HPDE6-E6E7 (cell line): ENCODE results near the gene OCRL.
A peak's percentile ranks its signal among the peaks of the same experiment; 100 is the strongest.

Experiments
- DNase-seq: peaks from one replicate; pipeline ENCODE4 v3.0.0; 2011; ENCODE audit warnings: missing footprints; ENCODE audit errors: extremely low spot score

OCRL gene

GRCh38 chrX:129585167-129585566, 45.1 kb downstream of the OCRL start:
- DNase-seq, result no peak

- no peak for DNase-seq
These were observed 45.6 kb downstream of the OCRL start for GRCh38 chrX:129585691-129586090.

DNA sequence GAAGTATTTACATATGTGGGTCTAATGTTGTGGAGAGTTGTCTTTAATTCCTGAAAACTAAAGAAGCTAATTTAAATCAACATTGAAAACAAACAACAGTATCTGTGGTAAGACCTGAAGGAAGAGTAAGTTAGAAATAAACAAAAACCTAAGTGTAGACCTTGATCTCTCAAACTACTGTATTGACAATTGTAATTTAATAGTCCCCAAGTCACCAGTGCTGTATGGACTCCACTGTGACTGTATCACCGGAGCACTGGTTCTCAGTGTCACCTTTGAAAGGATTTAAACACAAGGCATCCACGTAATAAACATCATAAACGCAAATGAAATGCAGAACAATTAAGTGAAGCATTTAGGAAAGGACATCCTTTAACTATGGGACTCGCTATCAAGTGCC, 46.4 kb downstream of the OCRL start:
- no peak for DNase-seq

- DNase-seq, result no peak
These were observed 50.5 kb downstream of the OCRL start for GRCh38 chrX:129590596-129590995.

GRCh38 chrX:129593137-129593536, 53.1 kb downstream of the OCRL start:
- DNase-seq, result no peak

DNA sequence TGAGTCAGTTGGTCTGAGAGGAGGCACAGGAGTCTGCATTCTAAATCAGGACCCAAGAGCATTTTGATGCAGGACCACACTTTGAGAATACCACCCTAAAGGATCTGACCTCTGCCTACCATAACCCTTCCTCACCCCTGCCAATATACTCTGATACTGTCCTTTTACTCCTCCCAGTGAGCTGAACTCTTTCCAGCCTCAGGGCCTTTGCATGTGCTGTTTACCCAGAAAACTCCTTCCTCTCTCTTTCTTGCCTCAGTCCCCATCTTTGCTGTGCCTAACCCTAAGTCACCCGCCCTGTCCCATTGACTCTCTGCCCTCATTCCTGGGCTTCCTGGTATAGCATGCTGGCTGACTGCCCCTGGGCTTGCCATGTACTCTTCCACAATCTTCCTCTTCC, 54.7 kb downstream of the OCRL start:
- DNase-seq, result no peak

DNA sequence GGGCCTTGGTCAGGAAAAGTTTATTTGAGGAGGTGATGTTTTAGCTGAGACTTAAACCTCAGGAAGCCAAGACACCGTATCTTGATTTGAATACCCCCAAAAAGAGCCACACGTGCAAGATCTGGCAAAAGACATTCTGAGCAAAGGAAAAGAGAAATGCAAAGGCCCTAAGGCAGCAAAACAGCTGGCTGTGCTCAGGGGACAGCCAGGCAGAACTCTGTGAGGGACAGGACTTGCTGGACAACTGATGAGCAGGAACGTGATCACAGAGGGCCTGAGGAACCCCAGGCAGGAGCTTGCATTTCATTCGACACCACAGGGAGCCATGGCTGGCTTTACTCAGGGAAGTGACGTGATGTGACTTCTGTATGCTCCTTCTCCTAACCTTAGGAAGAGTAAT, 56.0 kb downstream of the OCRL start:
- DNase-seq, result no peak

DNA sequence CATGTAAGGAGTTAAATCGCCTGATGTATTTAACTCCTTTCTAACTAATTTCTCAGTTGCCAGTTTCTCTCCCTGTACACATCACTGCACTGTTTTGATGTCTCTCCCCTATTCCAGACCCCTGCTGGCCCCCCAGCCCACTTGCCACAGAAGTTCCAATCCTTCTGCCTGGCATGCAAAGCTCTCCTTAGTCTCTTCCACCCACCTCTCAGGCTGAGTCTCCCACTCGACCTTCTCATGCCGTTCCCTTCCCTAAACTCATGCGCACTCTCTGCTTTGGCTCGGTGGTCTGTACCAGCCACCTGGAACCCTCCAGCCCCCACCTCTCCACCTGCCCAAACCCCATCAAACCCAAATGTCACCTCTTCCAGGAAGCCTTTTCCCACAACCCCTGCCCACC, 57.8 kb downstream of the OCRL start:
- DNase-seq, result no peak

- DNase-seq, result peak; percentile 31
These were observed 59.4 kb downstream of the OCRL start for GRCh38 chrX:129599499-129599898.

DNA sequence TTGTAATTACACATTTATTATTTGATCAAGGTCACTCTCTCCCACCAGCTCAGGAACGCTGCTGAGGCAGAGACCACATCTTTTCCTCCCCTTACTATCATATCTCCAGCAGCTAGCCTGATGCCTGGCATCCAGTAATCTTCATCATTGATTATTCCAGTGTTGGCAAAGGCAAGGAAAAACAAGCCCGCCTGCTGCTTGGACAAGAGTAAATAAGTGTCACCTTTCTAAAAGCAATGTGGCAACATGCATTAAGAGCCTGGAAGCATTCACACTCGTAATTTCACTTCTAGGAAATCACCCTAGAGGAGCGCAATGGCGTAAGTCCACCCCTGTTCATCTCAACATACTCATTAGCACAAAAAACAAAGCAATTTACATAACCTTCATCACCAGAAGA, 59.9 kb downstream of the OCRL start:
- DNase-seq, result no peak

- DNase-seq, result no peak
These were observed 60.9 kb downstream of the OCRL start for GRCh38 chrX:129600981-129601424.

- DNase-seq, result peak; percentile 31
These were observed 66.9 kb downstream of the OCRL start for GRCh38 chrX:129606918-129607317.

GRCh38 chrX:129608496-129608895, 68.4 kb downstream of the OCRL start:
- DNase-seq, result no peak

- no peak for DNase-seq
These were observed 69.3 kb downstream of the OCRL start for GRCh38 chrX:129609395-129609794.

- DNase-seq, result no peak
These were observed 72.3 kb downstream of the OCRL start for GRCh38 chrX:129612396-129612795.

DNA sequence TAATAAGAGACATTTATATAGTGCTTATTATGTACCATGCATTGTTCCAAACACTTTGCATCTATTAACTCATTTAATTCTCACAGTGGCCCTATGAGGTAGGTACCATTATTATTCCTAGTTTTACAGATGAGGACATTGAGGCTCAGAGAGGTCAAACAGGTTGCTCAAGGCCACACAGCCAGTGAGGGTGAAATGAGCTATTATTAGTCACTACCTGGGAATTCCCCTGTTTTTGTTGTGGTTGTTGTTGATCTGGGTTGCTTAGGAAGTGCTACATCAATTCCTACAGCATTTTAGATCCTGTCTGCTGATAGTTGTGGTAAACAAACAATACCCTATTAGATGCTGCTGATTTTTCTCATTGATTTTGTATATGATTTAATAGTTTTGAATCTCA, 73.5 kb downstream of the OCRL start:
- DNase-seq, result no peak

DNA sequence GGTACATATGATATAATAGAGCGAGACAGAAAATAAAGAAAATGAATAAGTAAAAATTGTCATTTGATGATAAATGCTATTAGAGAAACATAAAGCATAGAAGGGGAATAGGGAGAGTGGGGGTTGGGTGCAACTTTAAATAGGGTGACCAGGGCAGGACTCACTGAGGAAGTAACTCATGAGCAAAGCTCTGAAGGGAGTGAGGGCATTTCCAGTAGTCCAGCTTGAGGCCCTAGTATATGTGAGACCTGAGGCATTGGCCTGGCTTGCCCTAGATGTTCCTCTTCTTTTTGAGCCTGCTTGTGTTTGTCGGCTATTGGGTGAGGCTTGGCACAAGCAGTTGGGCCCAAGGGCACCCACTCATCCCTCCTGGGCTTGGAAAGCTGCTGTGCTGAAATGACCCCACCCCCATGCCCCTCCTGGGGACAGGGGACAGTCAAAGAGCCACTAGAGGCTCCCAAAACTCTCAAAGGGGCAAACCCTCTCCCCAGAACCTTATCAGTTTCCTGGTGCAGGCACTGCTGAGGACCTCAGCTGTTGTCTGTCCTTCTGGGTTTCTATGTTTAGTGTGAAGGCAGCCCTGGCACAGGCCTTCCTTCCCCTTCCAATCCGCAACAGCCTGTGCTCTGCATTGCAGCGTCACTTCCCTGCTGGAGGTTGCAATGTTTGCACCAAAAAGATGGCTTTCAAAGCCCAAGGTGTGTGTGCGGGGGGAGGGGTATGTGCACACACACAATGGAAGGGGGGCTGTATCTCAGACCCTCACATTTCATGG, 74.6 kb downstream of the OCRL start:
- DNase-seq, result no peak

- no peak for DNase-seq
These were observed 77.4 kb downstream of the OCRL start for GRCh38 chrX:129617420-129617819.

GRCh38 chrX:129618997-129619396, 78.9 kb downstream of the OCRL start:
- no peak for DNase-seq

DNA sequence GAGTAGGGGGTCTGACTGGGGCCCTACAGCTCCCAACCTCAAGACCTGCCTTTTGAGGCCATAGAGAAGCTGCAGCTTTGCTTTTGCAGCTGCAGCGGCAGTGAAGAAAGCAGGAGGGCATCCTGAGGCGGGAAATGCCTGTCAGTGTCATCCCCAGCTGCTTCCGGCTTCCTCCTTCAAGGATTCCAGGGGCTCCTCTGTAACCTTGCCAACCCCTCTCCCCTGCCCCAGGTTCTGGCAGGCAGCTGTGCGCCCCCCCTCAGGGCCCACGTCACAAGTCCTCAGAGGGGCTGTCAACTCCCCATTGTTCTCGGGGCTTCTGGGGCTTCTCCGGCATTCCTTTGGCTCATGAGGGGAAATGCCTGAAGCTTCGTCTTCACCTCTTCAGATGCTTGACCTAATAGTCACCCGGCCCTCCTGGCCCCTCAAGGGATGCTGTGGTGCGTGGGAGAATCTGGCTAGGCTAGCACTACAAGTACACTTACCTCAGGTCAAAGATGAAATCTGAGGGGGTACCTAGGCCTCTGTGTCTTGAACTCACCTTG, 82.8 kb downstream of the OCRL start:
- DNase-seq, result peak; percentile 44

- no peak for DNase-seq
These were observed 86.0 kb downstream of the OCRL start for GRCh38 chrX:129626026-129626425.

GRCh38 chrX:129629837-129630236, 89.8 kb downstream of the OCRL start:
- no peak for DNase-seq

DNA sequence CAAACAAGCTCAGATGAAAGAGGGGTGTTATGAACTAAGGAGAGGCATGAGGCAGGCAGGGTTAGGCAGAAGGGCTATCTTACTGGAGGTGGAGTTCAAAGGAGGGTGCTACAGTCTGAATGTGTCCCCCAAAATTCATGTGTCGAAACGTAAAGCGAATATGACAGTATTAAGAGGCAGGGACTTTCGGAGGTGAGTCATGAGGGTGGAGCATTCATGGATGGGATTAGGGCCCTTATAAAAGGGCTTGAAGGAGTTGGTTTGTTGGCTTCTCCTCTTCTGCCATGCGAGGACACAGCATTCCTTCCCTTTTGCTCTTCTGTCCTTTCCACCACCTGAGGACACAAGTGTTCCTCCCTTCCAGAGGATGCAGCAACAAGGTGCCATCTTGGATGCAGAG, 91.8 kb downstream of the OCRL start:
- no peak for DNase-seq

GRCh38 chrX:129632443-129632842, 92.4 kb downstream of the OCRL start:
- DNase-seq, result no peak
